GM12878 (cell line): ENCODE measurements around the gene PRKN. TPM values are rescaled to one million over a fixed set of nuclear protein-coding genes. Genes with fewer than 3 reads are reported as not detected.

ENCODE experiments used
- ATAC-seq: fragments of 200-7000 bp; cut with Tn5 transposase; 3 replicates; pipeline ENCODE4 v1.9.1; 2020; ENCODE audit warnings: mild to moderate bottlenecking, moderate library complexity
- BruUV-seq: library from RNA; stranded (reverse); fragments of 400-500 nt; replicated peaks from 2 replicates; lab custom pipeline; 2021; lab: Mats Ljungman, UMichigan
- CTCF ChIA-PET: fragments of 300-600 bp; sonication (Branson Sonifier 250); formaldehyde crosslinking; extraction: SDS; loops from one replicate; lab custom pipeline; 2021; ENCODE audit warnings: inconsistent platforms; lab: Yijun Ruan, JAX
- POLR2A ChIA-PET: fragments of 350-600 bp; formaldehyde crosslinking; extraction: SDS; loops from one replicate; lab custom pipeline; 2021; ENCODE audit warnings: inconsistent platforms; lab: Charles Lee
- RAD21 ChIA-PET: fragments of 300-600 bp; sonication (Branson Sonifier 250); formaldehyde crosslinking; loops from one replicate; lab custom pipeline; 2023; ENCODE audit warnings: antibody characterized with exemption; ENCODE audit not compliant: unreplicated experiment; lab: Charles Lee
- SMC1A ChIA-PET: fragments of 300-600 bp; sonication (Branson Sonifier 250); formaldehyde crosslinking; loops from one replicate; lab custom pipeline; 2023; ENCODE audit not compliant: unreplicated experiment, uncharacterized antibody; lab: Charles Lee
- DNase-seq: peaks from one replicate; pipeline ENCODE4 v3.0.0-alpha.2; 2011; ENCODE audit warnings: low read depth, low spot score
- FAIRE-seq: peaks from 3 replicates; lab custom pipeline; 2011; peaks lifted over from hg19 to GRCh38; lab: Jason Lieb, UNC
- H2AFZ ChIP-seq: 2 replicates; pipeline ENCODE4 v1.6.0; 2011; ENCODE audit warnings: low read depth, low read length, control low read depth; ENCODE audit not compliant: control insufficient read depth
- H3K27ac ChIP-seq: 2 replicates; pipeline ENCODE4 v1.5.1; 2011; ENCODE audit warnings: control low read depth; ENCODE audit not compliant: control insufficient read depth, insufficient read depth
- H3K27me3 ChIP-seq, 2 experiments: replicated peaks in 1 of 2; 2 replicates each; pipeline versions ENCODE4 v1.6.0 to v1.6.1; 2011; ENCODE audit warnings: low read length in 1 of 2; ENCODE audit not compliant: control insufficient read depth in 2 of 2, insufficient read depth in 2 of 2
- H3K36me3 ChIP-seq, 2 experiments: 2 replicates each; pipeline ENCODE4 v1.5.1; 2011; ENCODE audit warnings: low read length in 1 of 2; ENCODE audit not compliant: control insufficient read depth in 2 of 2, insufficient read depth in 2 of 2
- H3K4me1 ChIP-seq: 2 replicates; pipeline ENCODE4 v1.6.1; 2011; ENCODE audit warnings: mild to moderate bottlenecking, low read length, moderate library complexity, mixed read lengths; ENCODE audit not compliant: control insufficient read depth, insufficient read depth
- H3K4me2 ChIP-seq: 2 replicates; pipeline ENCODE4 v1.6.0; 2011; ENCODE audit warnings: control low read depth; ENCODE audit not compliant: control insufficient read depth, insufficient read depth
- H3K4me3 ChIP-seq: fragments of 200-600 bp; sonication (generic); 2 replicates; pipeline ENCODE4 v1.5.1; 2016
- H3K79me2 ChIP-seq: 2 replicates; pipeline ENCODE4 v1.6.0; 2011; ENCODE audit warnings: low read length; ENCODE audit not compliant: control insufficient read depth, insufficient read depth
- H3K9ac ChIP-seq: 2 replicates; pipeline ENCODE4 v1.8.0; 2011; ENCODE audit warnings: low read length, control low read depth, mixed read lengths; ENCODE audit not compliant: control insufficient read depth, insufficient read depth
- H3K9me3 ChIP-seq: replicated peaks from 3 replicates; pipeline ENCODE4 v1.5.1; 2011; ENCODE audit warnings: mild to moderate bottlenecking, low read length; ENCODE audit not compliant: control insufficient read depth, insufficient read depth
- H4K20me1 ChIP-seq: 2 replicates; pipeline ENCODE4 v1.6.0; 2011; ENCODE audit not compliant: control insufficient read depth, insufficient read depth
- BRCA1 ChIP-seq: IDR thresholded peaks from 2 replicates; pipeline ENCODE4 v1.6.1; 2011; ENCODE audit warnings: low read depth, low read length, improper control_type of control experiment
- CTCF ChIP-seq, 3 experiments: IDR thresholded peaks in 2 of 3; conservative IDR thresholded peaks in 1 of 3; 2 replicates each; pipeline ENCODE4 v1.5.1; 2011; ENCODE audit warnings: low read depth in 3 of 3, low read length in 3 of 3, mild to moderate bottlenecking in 3 of 3, control low read depth in 2 of 3, moderate library complexity in 2 of 3, inconsistent platforms in 1 of 3, mixed read lengths in 1 of 3; ENCODE audit not compliant: control insufficient read depth in 2 of 3, insufficient read depth in 1 of 3; ENCODE audit errors: extremely low read depth in 1 of 3
- HDAC2 ChIP-seq: fragments of 200-600 bp; sonication (generic); IDR thresholded peaks from 2 replicates; pipeline ENCODE4 v1.6.1; 2017
- RAD21 ChIP-seq: IDR thresholded peaks from 2 replicates; pipeline ENCODE4 v1.6.1; 2011; ENCODE audit warnings: mild to moderate bottlenecking, low read depth, low read length, moderate library complexity; ENCODE audit not compliant: insufficient read depth
- REST ChIP-seq: IDR thresholded peaks from 2 replicates; pipeline ENCODE4 v1.6.1; 2012; ENCODE audit warnings: mild to moderate bottlenecking, low read depth, low read length
- RFX5 ChIP-seq: IDR thresholded peaks from 2 replicates; pipeline ENCODE4 v1.6.1; 2011; ENCODE audit warnings: low read depth, low read length, improper control_type of control experiment
- SP1 ChIP-seq: IDR thresholded peaks from one replicate; pipeline ENCODE4 v1.6.1; 2011; ENCODE audit warnings: low read depth, low read length
- SUZ12 ChIP-seq: fragments of 200-600 bp; sonication (generic); IDR thresholded peaks from one replicate; pipeline ENCODE4 v1.6.1; 2018; ENCODE audit warnings: antibody characterized with exemption, mild to moderate bottlenecking; ENCODE audit not compliant: unreplicated experiment
- YY1 ChIP-seq: IDR thresholded peaks from 2 replicates; pipeline ENCODE4 v1.6.1; 2011; ENCODE audit warnings: low read depth, mild to moderate bottlenecking, low read length
- WGBS: methylation state at CpG from one replicate; pipeline ENCODE4 v1.1.6; 2016; ENCODE audit warnings: low lambda C conversion rate; ENCODE audit not compliant: insufficient replicate concordance, insufficient coverage; ENCODE audit errors: missing lambda C conversion rate; 5-methylcytosine and 5-hydroxymethylcytosine counted together
- in situ Hi-C: fragments of 300-500 bp; cut with MboI; formaldehyde crosslinking; loops from 9 replicates; pipeline ENCODE4 v1.14.3; 2018; ENCODE audit warnings: mixed read lengths
- intact Hi-C: fragments of 100-400 bp; cut with micrococcal nuclease; formaldehyde crosslinking; loops from one replicate; pipeline ENCODE4 v1.14.2; 2022; ENCODE audit not compliant: unreplicated experiment
- polyA plus RNA-seq, 11 experiments: library from polyadenylated mRNA; depleted of rRNA in 4 of 11; unstranded in 6 of 11; stranded (reverse) in 5 of 11; fragments of >200 nt; fragmentation: Nextera tagmentation in 4 of 11; fragmentation: Illumina TruSeq in 1 of 11; extraction: Ambion mirVana in 4 of 11; extraction: Trizol in 1 of 11; gene quantifications; 1 replicate in 1 of 11; 2 replicates in 10 of 11; pipeline versions ENCODE4 v1.2.1 to v1.2.3, GENCODE V29; 2011 to 2016; ENCODE audit warnings: inconsistent platforms in 2 of 11, missing spikeins in 2 of 11, low read depth in 1 of 11
- total RNA-seq, 4 experiments: library from RNA; depleted of rRNA in 3 of 4; stranded (reverse); fragments of >200 nt in 3 of 4; fragmentation: Illumina TruSeq in 1 of 4; extraction: Trizol in 1 of 4; gene quantifications; 2 replicates each; pipeline versions ENCODE4 v1.2.1 to v1.2.3, GENCODE V29; 2013 to 2021

PRKN gene
- total and polyA plus RNA-seq, 10 of the 15 experiments (the other 5 are each of a cell fraction or from before 2014, with no cell fraction given), result 0.06 to 0.09 TPM; not detected in 8

DNA sequence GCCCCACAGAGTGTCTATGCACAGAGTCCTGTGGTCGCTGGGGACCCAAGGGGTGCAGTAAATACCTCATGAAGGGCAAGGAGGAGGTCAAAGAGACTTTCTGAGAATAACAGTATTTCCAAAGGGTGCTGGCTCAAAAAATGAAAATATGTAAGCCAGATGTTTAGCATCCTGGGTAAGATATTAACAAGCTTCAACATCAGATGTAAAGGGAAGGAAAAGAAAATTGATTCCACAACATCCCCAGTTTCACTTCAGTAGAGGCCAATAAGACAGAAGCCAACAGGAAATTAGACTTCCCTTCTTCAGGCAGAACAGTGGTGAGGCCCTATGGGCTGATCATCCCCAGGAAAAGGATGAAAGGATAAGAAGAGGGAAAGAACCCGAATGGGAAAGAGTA, 434.7 kb downstream of the PRKN start:
- Histone ChIP-seq H3K4me2 (no peak overlapping the region), H3K27me3 (no peaks in the 10 kb centered on the region), H3K4me1 (no peaks in the 10 kb centered on the region), H3K79me2 (no peaks in the 10 kb centered on the region), H3K4me3 (no peak overlapping the region), H2AFZ (no peak overlapping the region), H3K36me3 (no peaks in the 10 kb centered on the region), H3K27ac (no peak overlapping the region), H3K9ac (no peak overlapping the region), H4K20me1 (no peaks in the 10 kb centered on the region; the same call in 1 of the 2 replicates), H3K9me3 (no peaks in the 10 kb centered on the region)
- ChIA-PET SMC1A (no interaction called here), CTCF (no interaction called here), POLR2A (no interaction called here), RAD21 (no interaction called here)
- in situ Hi-C loops, result no loop called here
- DNase-seq (no peak), FAIRE-seq (no peak), ATAC-seq (no peak)
- BruUV-seq, result no TSS peak
- 0% methylated on average over 2 of the region's 2 CpGs for WGBS
- intact Hi-C loops, result no loop called here
- TF ChIP-seq SUZ12 (no peak), REST (no peak), SP1 (no peak), CTCF (IDR thresholded peaks at IDR 0.05 in 2 of 3, conservative IDR thresholded peaks at IDR 0.05 in 1 of 3; ENCODE audit: control insufficient read depth in 2 of 3, extremely low read depth in 1 of 3, insufficient read depth in 1 of 3, low read depth in 3 of 3, low read length in 3 of 3) (no peak), RFX5 (no peak), HDAC2 (no peak), BRCA1 (no peak), YY1 (no peak), RAD21 (no peak)
- TF ChIP-seq, all 136 proteins: peak for 0
